GM12878 (cell line): Measurements from ENCODE around the gene ASS1. TPM values are rescaled to one million over a fixed set of nuclear protein-coding genes. Genes with fewer than 3 reads are reported as not detected.

Source experiments
- ATAC-seq: fragments of 200-7000 bp; cut with Tn5 transposase; 3 replicates; pipeline ENCODE4 v1.9.1; 2020; ENCODE audit warnings: mild to moderate bottlenecking, moderate library complexity
- BruUV-seq: library from RNA; stranded (reverse); fragments of 400-500 nt; replicated peaks from 2 replicates; lab custom pipeline; 2021; lab: Mats Ljungman, UMichigan
- CTCF ChIA-PET: fragments of 300-600 bp; sonication (Branson Sonifier 250); formaldehyde crosslinking; extraction: SDS; loops from one replicate; lab custom pipeline; 2021; ENCODE audit warnings: inconsistent platforms; lab: Yijun Ruan, JAX
- POLR2A ChIA-PET: fragments of 350-600 bp; formaldehyde crosslinking; extraction: SDS; loops from one replicate; lab custom pipeline; 2021; ENCODE audit warnings: inconsistent platforms; lab: Charles Lee
- RAD21 ChIA-PET: fragments of 300-600 bp; sonication (Branson Sonifier 250); formaldehyde crosslinking; loops from one replicate; lab custom pipeline; 2023; ENCODE audit warnings: antibody characterized with exemption; ENCODE audit not compliant: unreplicated experiment; lab: Charles Lee
- SMC1A ChIA-PET: fragments of 300-600 bp; sonication (Branson Sonifier 250); formaldehyde crosslinking; loops from one replicate; lab custom pipeline; 2023; ENCODE audit not compliant: unreplicated experiment, uncharacterized antibody; lab: Charles Lee
- DNase-seq: peaks from one replicate; pipeline ENCODE4 v3.0.0-alpha.2; 2011; ENCODE audit warnings: low read depth, low spot score
- FAIRE-seq: peaks from 3 replicates; lab custom pipeline; 2011; peaks lifted over from hg19 to GRCh38; lab: Jason Lieb, UNC
- H2AFZ ChIP-seq: 2 replicates; pipeline ENCODE4 v1.6.0; 2011; ENCODE audit warnings: low read depth, low read length, control low read depth; ENCODE audit not compliant: control insufficient read depth
- H3K27ac ChIP-seq: 2 replicates; pipeline ENCODE4 v1.5.1; 2011; ENCODE audit warnings: control low read depth; ENCODE audit not compliant: control insufficient read depth, insufficient read depth
- H3K27me3 ChIP-seq, 2 experiments: replicated peaks in 1 of 2; 2 replicates each; pipeline versions ENCODE4 v1.6.0 to v1.6.1; 2011; ENCODE audit warnings: low read length in 1 of 2; ENCODE audit not compliant: control insufficient read depth in 2 of 2, insufficient read depth in 2 of 2
- H3K36me3 ChIP-seq, 2 experiments: 2 replicates each; pipeline ENCODE4 v1.5.1; 2011; ENCODE audit warnings: low read length in 1 of 2; ENCODE audit not compliant: control insufficient read depth in 2 of 2, insufficient read depth in 2 of 2
- H3K4me1 ChIP-seq: 2 replicates; pipeline ENCODE4 v1.6.1; 2011; ENCODE audit warnings: mild to moderate bottlenecking, low read length, moderate library complexity, mixed read lengths; ENCODE audit not compliant: control insufficient read depth, insufficient read depth
- H3K4me2 ChIP-seq: 2 replicates; pipeline ENCODE4 v1.6.0; 2011; ENCODE audit warnings: control low read depth; ENCODE audit not compliant: control insufficient read depth, insufficient read depth
- H3K4me3 ChIP-seq: fragments of 200-600 bp; sonication (generic); 2 replicates; pipeline ENCODE4 v1.5.1; 2016
- H3K79me2 ChIP-seq: 2 replicates; pipeline ENCODE4 v1.6.0; 2011; ENCODE audit warnings: low read length; ENCODE audit not compliant: control insufficient read depth, insufficient read depth
- H3K9ac ChIP-seq: 2 replicates; pipeline ENCODE4 v1.8.0; 2011; ENCODE audit warnings: low read length, control low read depth, mixed read lengths; ENCODE audit not compliant: control insufficient read depth, insufficient read depth
- H3K9me3 ChIP-seq: replicated peaks from 3 replicates; pipeline ENCODE4 v1.5.1; 2011; ENCODE audit warnings: mild to moderate bottlenecking, low read length; ENCODE audit not compliant: control insufficient read depth, insufficient read depth
- H4K20me1 ChIP-seq: 2 replicates; pipeline ENCODE4 v1.6.0; 2011; ENCODE audit not compliant: control insufficient read depth, insufficient read depth
- ATF7 ChIP-seq: fragments of 450-650 bp; IDR thresholded peaks from 2 replicates; pipeline ENCODE4 v1.6.1; 2016; ENCODE audit warnings: low read depth, mild to moderate bottlenecking
- EZH2 ChIP-seq: IDR thresholded peaks from 2 replicates; pipeline ENCODE4 v1.6.1; 2012; ENCODE audit warnings: low read depth, mild to moderate bottlenecking, control low read depth, inconsistent platforms, low read length, borderline replicate concordance; ENCODE audit not compliant: control insufficient read depth
- HDGF ChIP-seq: fragments of 450-650 bp; IDR thresholded peaks from 2 replicates; pipeline ENCODE4 v1.6.1; 2016; ENCODE audit warnings: antibody characterized with exemption
- JUND ChIP-seq: IDR thresholded peaks from 2 replicates; pipeline ENCODE4 v1.6.1; 2012; ENCODE audit warnings: low read depth, mild to moderate bottlenecking, low read length, improper control_type of control experiment, moderate library complexity
- KDM1A ChIP-seq: fragments of 200-600 bp; sonication (generic); IDR thresholded peaks from 2 replicates; pipeline ENCODE4 v1.6.1; 2016; ENCODE audit warnings: borderline replicate concordance
- LARP7 ChIP-seq: fragments of 450-650 bp; IDR thresholded peaks from 2 replicates; pipeline ENCODE4 v1.6.1; 2017; ENCODE audit warnings: mild to moderate bottlenecking
- RAD51 ChIP-seq: fragments of 450-650 bp; IDR thresholded peaks from 2 replicates; pipeline ENCODE4 v1.6.1; 2016; ENCODE audit warnings: moderate library complexity, mild to moderate bottlenecking, inconsistent platforms
- SIN3A ChIP-seq: IDR thresholded peaks from 2 replicates; pipeline ENCODE4 v1.6.1; 2012; ENCODE audit warnings: low read depth, low read length, improper control_type of control experiment
- SUPT20H ChIP-seq: IDR thresholded peaks from 2 replicates; pipeline ENCODE4 v1.6.1; 2011; ENCODE audit warnings: low read depth, mild to moderate bottlenecking, low read length, moderate library complexity, borderline replicate concordance; ENCODE audit not compliant: control insufficient read depth
- TCF3 ChIP-seq: IDR thresholded peaks from 2 replicates; pipeline ENCODE4 v1.6.1; 2012; ENCODE audit warnings: low read depth, mild to moderate bottlenecking, low read length, borderline replicate concordance; ENCODE audit not compliant: insufficient read depth
- ZZZ3 ChIP-seq: IDR thresholded peaks from 2 replicates; pipeline ENCODE4 v1.6.1; 2011; ENCODE audit warnings: low read depth; ENCODE audit not compliant: control insufficient read depth, insufficient read length
- WGBS: methylation state at CpG from one replicate; pipeline ENCODE4 v1.1.6; 2016; ENCODE audit warnings: low lambda C conversion rate; ENCODE audit not compliant: insufficient replicate concordance, insufficient coverage; ENCODE audit errors: missing lambda C conversion rate; 5-methylcytosine and 5-hydroxymethylcytosine counted together
- in situ Hi-C: fragments of 300-500 bp; cut with MboI; formaldehyde crosslinking; loops from 9 replicates; pipeline ENCODE4 v1.14.3; 2018; ENCODE audit warnings: mixed read lengths
- intact Hi-C: fragments of 100-400 bp; cut with micrococcal nuclease; formaldehyde crosslinking; loops from one replicate; pipeline ENCODE4 v1.14.2; 2022; ENCODE audit not compliant: unreplicated experiment
- polyA plus RNA-seq, 11 experiments: library from polyadenylated mRNA; depleted of rRNA in 4 of 11; unstranded in 6 of 11; stranded (reverse) in 5 of 11; fragments of >200 nt; fragmentation: Nextera tagmentation in 4 of 11; fragmentation: Illumina TruSeq in 1 of 11; extraction: Ambion mirVana in 4 of 11; extraction: Trizol in 1 of 11; gene quantifications; 1 replicate in 1 of 11; 2 replicates in 10 of 11; pipeline versions ENCODE4 v1.2.1 to v1.2.3, GENCODE V29; 2011 to 2016; ENCODE audit warnings: inconsistent platforms in 2 of 11, missing spikeins in 2 of 11, low read depth in 1 of 11
- total RNA-seq, 4 experiments: library from RNA; depleted of rRNA in 3 of 4; stranded (reverse); fragments of >200 nt in 3 of 4; fragmentation: Illumina TruSeq in 1 of 4; extraction: Trizol in 1 of 4; gene quantifications; 2 replicates each; pipeline versions ENCODE4 v1.2.1 to v1.2.3, GENCODE V29; 2013 to 2021
- TF ChIP-seq, protein P1 (sequence below): fragments of 450-650 bp; IDR thresholded peaks from 2 replicates; pipeline ENCODE4 v1.6.1; 2018; ENCODE audit warnings: borderline replicate concordance, mild to moderate bottlenecking; ENCODE audit not compliant: partially characterized antibody
- TF ChIP-seq, protein P2 (sequence below): fragments of 450-650 bp; IDR thresholded peaks from 2 replicates; pipeline ENCODE4 v1.6.1; 2017; ENCODE audit warnings: low read depth, mild to moderate bottlenecking, moderate library complexity

Gene ASS1
- total and polyA plus RNA-seq, 10 of the 15 experiments (the other 5 are each of a cell fraction or from before 2014, with no cell fraction given) = 0.10 to 6.1 (median 0.28) TPM; not detected in 3

DNA sequence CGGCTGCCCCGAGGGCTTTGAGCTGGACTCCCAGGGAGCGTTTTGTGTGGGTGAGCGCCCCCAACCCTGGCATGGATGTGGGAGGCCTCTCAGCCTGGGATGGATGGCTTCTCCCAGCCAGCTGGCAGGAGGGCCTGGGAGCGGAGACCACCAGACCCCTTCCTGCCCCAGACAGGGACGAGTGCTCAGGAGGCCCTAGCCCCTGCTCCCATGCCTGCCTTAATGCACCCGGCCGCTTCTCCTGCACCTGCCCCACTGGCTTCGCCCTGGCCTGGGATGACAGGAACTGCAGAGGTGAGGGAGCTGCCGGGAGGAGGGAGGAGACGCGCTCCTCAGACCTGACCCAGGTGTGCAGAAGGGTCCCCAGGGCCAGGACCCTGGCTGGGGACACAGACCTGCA is 17.4 kb upstream of the ASS1 start:
- in situ Hi-C loops = no loop called here
- CTCF ChIA-PET = no interaction called here

More for the DNA sequence above, 17.4 kb upstream of the ASS1 start:
- no TSS peak for BruUV-seq
- ChIA-PET SMC1A (no interaction called here), RAD21 (no interaction called here), POLR2A (no interaction called here)
- FAIRE-seq (no peak), ATAC-seq (no peak), DNase-seq (no peak)
- peaks cover 0 to under 1% of the 10 kb centered on the region in 2 experiments; a peak in 2 of 4 replicates for H3K27me3 ChIP-seq
- 43% methylated on average over 12 of the region's 12 CpGs for WGBS
- H3K9me3 ChIP-seq = no peaks in the 10 kb centered on the region
- no peaks in the 10 kb centered on the region; the same call in 1 of the 2 replicates for H3K4me1 ChIP-seq
- intact Hi-C loops = no loop called here
- no peaks in the 10 kb centered on the region for H4K20me1 ChIP-seq
- H3K4me2 ChIP-seq = no peak overlapping the region
- no peak overlapping the region for H3K27ac ChIP-seq
- H3K79me2 ChIP-seq = no peaks in the 10 kb centered on the region
- TF ChIP-seq HDGF (no peak), ZZZ3 (no peak), TCF3 (no peak), EZH2 (no peak), RAD51 (no peak), SUPT20H (no peak), LARP7 (no peak), KDM1A (no peak), ATF7 (no peak), JUND (no peak), SIN3A (no peak)
- TF ChIP-seq, protein P1, sequence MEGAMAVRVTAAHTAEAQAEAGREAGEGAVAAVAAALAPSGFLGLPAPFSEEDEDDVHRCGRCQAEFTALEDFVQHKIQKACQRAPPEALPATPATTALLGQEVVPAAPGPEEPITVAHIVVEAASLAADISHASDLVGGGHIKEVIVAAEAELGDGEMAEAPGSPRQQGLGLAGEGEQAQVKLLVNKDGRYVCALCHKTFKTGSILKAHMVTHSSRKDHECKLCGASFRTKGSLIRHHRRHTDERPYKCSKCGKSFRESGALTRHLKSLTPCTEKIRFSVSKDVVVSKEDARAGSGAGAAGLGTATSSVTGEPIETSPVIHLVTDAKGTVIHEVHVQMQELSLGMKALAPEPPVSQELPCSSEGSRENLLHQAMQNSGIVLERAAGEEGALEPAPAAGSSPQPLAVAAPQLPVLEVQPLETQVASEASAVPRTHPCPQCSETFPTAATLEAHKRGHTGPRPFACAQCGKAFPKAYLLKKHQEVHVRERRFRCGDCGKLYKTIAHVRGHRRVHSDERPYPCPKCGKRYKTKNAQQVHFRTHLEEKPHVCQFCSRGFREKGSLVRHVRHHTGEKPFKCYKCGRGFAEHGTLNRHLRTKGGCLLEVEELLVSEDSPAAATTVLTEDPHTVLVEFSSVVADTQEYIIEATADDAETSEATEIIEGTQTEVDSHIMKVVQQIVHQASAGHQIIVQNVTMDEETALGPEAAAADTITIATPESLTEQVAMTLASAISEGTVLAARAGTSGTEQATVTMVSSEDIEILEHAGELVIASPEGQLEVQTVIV = no peak
- TF ChIP-seq, protein P2, sequence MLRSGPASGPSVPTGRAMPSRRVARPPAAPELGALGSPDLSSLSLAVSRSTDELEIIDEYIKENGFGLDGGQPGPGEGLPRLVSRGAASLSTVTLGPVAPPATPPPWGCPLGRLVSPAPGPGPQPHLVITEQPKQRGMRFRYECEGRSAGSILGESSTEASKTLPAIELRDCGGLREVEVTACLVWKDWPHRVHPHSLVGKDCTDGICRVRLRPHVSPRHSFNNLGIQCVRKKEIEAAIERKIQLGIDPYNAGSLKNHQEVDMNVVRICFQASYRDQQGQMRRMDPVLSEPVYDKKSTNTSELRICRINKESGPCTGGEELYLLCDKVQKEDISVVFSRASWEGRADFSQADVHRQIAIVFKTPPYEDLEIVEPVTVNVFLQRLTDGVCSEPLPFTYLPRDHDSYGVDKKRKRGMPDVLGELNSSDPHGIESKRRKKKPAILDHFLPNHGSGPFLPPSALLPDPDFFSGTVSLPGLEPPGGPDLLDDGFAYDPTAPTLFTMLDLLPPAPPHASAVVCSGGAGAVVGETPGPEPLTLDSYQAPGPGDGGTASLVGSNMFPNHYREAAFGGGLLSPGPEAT = no peak
- no peak overlapping the region for H3K4me3 ChIP-seq
- H3K36me3 ChIP-seq = no peaks in the 10 kb centered on the region
- H3K9ac ChIP-seq = no peak overlapping the region
- no peak overlapping the region for H2AFZ ChIP-seq
